Measurements from ENCODE around the gene SEMA4C. TPM values are rescaled to one million over a fixed set of nuclear protein-coding genes. Genes with fewer than 3 reads are reported as not detected.
A peak's percentile ranks its signal among the peaks of the same experiment; 100 is the strongest.

The SEMA4C gene
- total and polyA plus RNA-seq, 9 of the 15 experiments (the other 6 are each of a cell fraction or from before 2014, with no cell fraction given), result 0.32 to 59.7 (median 23.9) TPM

- 0 out of 2 replicates have a peak, but pooled peaks have one; percentile 21 for TF ChIP-seq ZBTB40 (IDR thresholded peaks at IDR 0.05)
- TF ChIP-seq ZBTB40 (CRISPR knock-in tag; IDR thresholded peaks at IDR 0.05), result no peak
- no peak for TF ChIP-seq CTCFL (IDR thresholded peaks at IDR 0.05; ENCODE audit: borderline replicate concordance, insufficient read depth, low read depth, low read length, poor library complexity, severe bottlenecking)
- TF ChIP-seq LCOR (CRISPR knock-in tag; IDR thresholded peaks at IDR 0.05), result no peak
- no peak for TF ChIP-seq ZNF780A (CRISPR knock-in tag; IDR thresholded peaks at IDR 0.05)
- TF ChIP-seq ZNF280A (IDR thresholded peaks at IDR 0.05; ENCODE audit: low read depth, partially characterized antibody), result no peak
- TF ChIP-seq FOXK1 (CRISPR knock-in tag; IDR thresholded peaks at IDR 0.05; ENCODE audit: borderline replicate concordance), result no peak
- TF ChIP-seq ZSCAN32 (CRISPR knock-in tag; IDR thresholded peaks at IDR 0.05), result no peak
- no peak for TF ChIP-seq XRCC3 (IDR thresholded peaks at IDR 0.05)
- no peak for TF ChIP-seq MAX (CRISPR knock-in tag; IDR thresholded peaks at IDR 0.05)
- TF ChIP-seq ZNF232 (CRISPR knock-in tag; IDR thresholded peaks at IDR 0.05), result no peak
- TF ChIP-seq HMGN3 (IDR thresholded peaks at IDR 0.05; ENCODE audit: borderline replicate concordance, extremely low read depth, insufficient read length, low read depth, low read length), result no peak
- TF ChIP-seq HOXB6 (CRISPR knock-in tag; IDR thresholded peaks at IDR 0.05; ENCODE audit: borderline replicate concordance), result no peak
- TF ChIP-seq HDAC1 (IDR thresholded peaks at IDR 0.05), result no peak; a peak in 1 of 4 replicates
These were observed at the start of gene SEMA4C (continued) for GRCh38 chr2:96869822-96870625.
